Upper lobe of left lung (tissue), 6 donors: ENCODE results near the gene MX1. TPM values are rescaled to one million over a fixed set of nuclear protein-coding genes. Genes with fewer than 3 reads are reported as not detected.

Source experiments
- ATAC-seq, 2 donors: fragments of 200-7000 bp; cut with Tn5 transposase; one replicate each; pipeline ENCODE4 v1.9.1; 2022; ENCODE audit warnings: mild to moderate bottlenecking in 2 of 2, moderate library complexity in 2 of 2; ENCODE audit not compliant: low FRiP score in 2 of 2
- DNase-seq, 2 donors: peaks; one replicate each; pipeline ENCODE4 v3.0.0-alpha.2; 2019 to 2020
- H3K27ac ChIP-seq, 4 donors: fragments of 200-600 bp; sonication (generic); one replicate each; pipeline ENCODE4 v1.5.1; 2016 to 2019
- H3K27me3 ChIP-seq, 4 donors: fragments of 200-600 bp; sonication (generic); one replicate each; pipeline ENCODE4 v1.5.1; 2017 to 2019
- H3K36me3 ChIP-seq, 4 donors: fragments of 200-600 bp; sonication (generic); one replicate each; pipeline ENCODE4 v1.5.1; 2016 to 2019
- H3K4me1 ChIP-seq, 4 donors: fragments of 200-600 bp; sonication (generic); one replicate each; pipeline ENCODE4 v1.5.1; 2018 to 2019
- H3K4me3 ChIP-seq, 4 donors: fragments of 200-600 bp; sonication (generic); one replicate each; pipeline ENCODE4 v1.5.1; 2017 to 2019; ENCODE audit warnings: mild to moderate bottlenecking in 2 of 4, moderate library complexity in 1 of 4
- H3K9me3 ChIP-seq, 4 donors: fragments of 200-600 bp; sonication (generic); one replicate each; pipeline ENCODE4 v1.5.1; 2018 to 2019
- CTCF ChIP-seq, 6 experiments: fragments of 450-650 bp in 4 of 6; fragments of 200-600 bp in 2 of 6; sonication (generic) in 2 of 6; IDR thresholded peaks; one replicate each; pipeline ENCODE4 v1.5.1; 2016 to 2019; ENCODE audit warnings: antibody characterized with exemption in 6 of 6
- EP300 ChIP-seq, 4 donors: sonication (generic); formaldehyde crosslinking; IDR thresholded peaks; one replicate each; pipeline ENCODE4 v1.5.1; 2017; ENCODE audit warnings: antibody characterized with exemption in 4 of 4, control low read depth in 2 of 4
- POLR2A ChIP-seq, 4 donors: fragments of 450-650 bp; IDR thresholded peaks; one replicate each; pipeline ENCODE4 v1.5.1; 2016 to 2017; ENCODE audit warnings: antibody characterized with exemption in 4 of 4, mild to moderate bottlenecking in 2 of 4
- POLR2AphosphoS5 ChIP-seq, 2 donors: sonication (generic); formaldehyde crosslinking; IDR thresholded peaks; one replicate each; pipeline ENCODE4 v1.5.1; 2017; ENCODE audit warnings: antibody characterized with exemption in 2 of 2
- whole genome bisulfite sequencing, 2 donors: methylation state at CpG; one replicate each; pipeline ENCODE4 v1.1.5; 2017 to 2018; 5-methylcytosine and 5-hydroxymethylcytosine counted together
- total RNA-seq, 6 donors: library from RNA; depleted of rRNA in 4 of 6; stranded (reverse); fragments of >200 nt in 4 of 6; gene quantifications; one replicate each; pipeline versions ENCODE4 v1.1.0 to v1.2.1, GENCODE V29; 2016 to 2021
- donor health status: DM: no; HTN: no; CAD: no; lungs with moderate emphysema.
- donor health status: DM: no; HTN: yes; CAD: no; lungs with severe emphysema.

Gene MX1
- total RNA-seq, 6 donors from 2014 or later: 38.3 to 159 (median 89.0) TPM

DNA sequence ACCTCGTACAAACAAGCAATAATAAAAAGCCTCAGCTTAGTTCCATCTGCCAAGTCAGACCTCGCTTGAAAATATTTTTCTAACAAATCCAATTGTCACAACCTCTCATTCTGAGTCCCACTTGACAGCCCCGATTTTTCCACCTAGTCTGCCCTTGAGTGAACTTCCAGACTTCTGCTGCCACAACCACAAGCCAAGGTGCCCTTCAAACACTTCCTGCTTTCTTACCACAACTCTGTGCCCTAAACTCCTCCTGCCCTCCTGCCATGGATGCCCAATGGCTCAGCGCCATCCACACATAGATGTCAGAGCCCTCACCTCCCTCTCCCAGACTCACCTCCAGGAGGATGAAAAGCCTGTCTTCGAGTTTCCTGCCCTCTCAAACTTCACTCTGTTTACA lies 78.0 kb downstream of the MX1 start:
- peak overlapping the region in 2 of 4 donors; percentile 32 to 35 for H3K27ac ChIP-seq
- peaks cover 0 to 19% (median 9%) of the 10 kb centered on the region in 4 donors for H3K27me3 ChIP-seq
- no peak for TF ChIP-seq CTCF (IDR thresholded peaks at IDR 0.05)
- TF ChIP-seq EP300 (IDR thresholded peaks at IDR 0.05): no peak
- TF ChIP-seq POLR2A (IDR thresholded peaks at IDR 0.05): no peak
- no peak for TF ChIP-seq POLR2AphosphoS5 (IDR thresholded peaks at IDR 0.05)
- WGBS, 2 donors: 31 to 40% methylated on average over 5 of the region's 5 CpGs
- peaks cover 0 to 68% (median 15%) of the 10 kb centered on the region in 4 donors for H3K4me1 ChIP-seq
- DNase-seq (peak in 1 of 2 donors; percentile 31), ATAC-seq (no peak)
- H3K36me3 ChIP-seq: no peaks in the 10 kb centered on the region
- peak overlapping the region in 2 of 4 donors; percentile 60 to 62 for H3K4me3 ChIP-seq
- H3K9me3 ChIP-seq: no peaks in the 10 kb centered on the region

GRCh38 chr21:41506005-41506594 lies 80.1 kb downstream of the MX1 start:
- H3K9me3 ChIP-seq: no peaks in the 10 kb centered on the region
- H3K36me3 ChIP-seq: no peaks in the 10 kb centered on the region
- TF ChIP-seq POLR2AphosphoS5 (IDR thresholded peaks at IDR 0.05): no peak
- no peak for TF ChIP-seq EP300 (IDR thresholded peaks at IDR 0.05)
- no peak for TF ChIP-seq CTCF (IDR thresholded peaks at IDR 0.05)
- no peak for TF ChIP-seq POLR2A (IDR thresholded peaks at IDR 0.05)
- peak overlapping the region in 3 of 4 donors; percentile 49 to 62 (median 60) for H3K4me3 ChIP-seq
- 32 to 54% methylated on average over 5 to 7 of the region's 7 CpGs for WGBS, 2 donors
- peaks cover 0 to 52% (median 9%) of the 10 kb centered on the region in 4 donors for H3K4me1 ChIP-seq
- H3K27me3 ChIP-seq: peaks cover 0 to 23% (median 9%) of the 10 kb centered on the region in 4 donors
- ATAC-seq: no peak
- peak overlapping the region; percentile 86 to 88 (median 88) for H3K27ac ChIP-seq
- DNase-seq: no peak

GRCh38 chr21:41506611-41507520 lies 80.8 kb downstream of the MX1 start:
- DNase-seq (peak; percentile 50 to 85), ATAC-seq (peak; percentile 31 to 39)
- peak overlapping the region in 3 of 4 donors; percentile 49 to 62 (median 60) for H3K4me3 ChIP-seq
- WGBS, 2 donors: 4% methylated on average over 39 of the region's 64 CpGs; no CpG with 5 or more reads in 1 of the 2 donors
- H3K27ac ChIP-seq: peak overlapping the region; percentile 86 to 88 (median 88)
- H3K27me3 ChIP-seq: peaks cover 0 to 23% (median 9%) of the 10 kb centered on the region in 4 donors
- peaks cover 0 to 48% (median 6%) of the 10 kb centered on the region in 4 donors for H3K4me1 ChIP-seq
- H3K9me3 ChIP-seq: no peaks in the 10 kb centered on the region
- no peak for TF ChIP-seq EP300 (IDR thresholded peaks at IDR 0.05)
- TF ChIP-seq CTCF (IDR thresholded peaks at IDR 0.05): peak in 2 of 6 experiments; percentile 7 to 19
- peak in 1 of 4 donors; percentile 15 for TF ChIP-seq POLR2A (IDR thresholded peaks at IDR 0.05)
- peak in 1 of 2 donors; percentile 21 for TF ChIP-seq POLR2AphosphoS5 (IDR thresholded peaks at IDR 0.05)
- no peaks in the 10 kb centered on the region for H3K36me3 ChIP-seq

- 0 to 1% methylated on average over 7 to 43 of the region's 85 CpGs for WGBS, 2 donors
- Histone ChIP-seq H3K27ac (peak within 1 kb of the TSS; percentile 86 to 88 (median 88)), H3K4me3 (peak within 1 kb of the TSS; percentile 23 to 62 (median 54)), H3K4me1 (peaks cover 0 to 39% (median 4%) of the 10 kb centered on the region in 4 donors), H3K9me3 (no peaks in the 10 kb centered on the region), H3K27me3 (peaks cover 0 to 23% (median 9%) of the 10 kb centered on the region in 4 donors), H3K36me3 (no peaks in the 10 kb centered on the region)
- peak; percentile 69 to 88 for ATAC-seq
- TF ChIP-seq POLR2AphosphoS5 (IDR thresholded peaks at IDR 0.05): peak; percentile 31 to 93
- TF ChIP-seq EP300 (IDR thresholded peaks at IDR 0.05): no peak
- TF ChIP-seq CTCF (IDR thresholded peaks at IDR 0.05): no peak
- TF ChIP-seq POLR2A (IDR thresholded peaks at IDR 0.05): peak in 3 of 4 donors; percentile 44 to 87 (median 70)
- DNase-seq: peak; percentile 72 to 93
These were observed 81.7 kb downstream of the MX1 start, which contains the start of gene TMPRSS2 for GRCh38 chr21:41507521-41508414. Gene TMPRSS2 (minus strand): TSS chr21:41508158. CDS start chr21:41498133, 10,025 bp downstream.
